ENCODE measurements around the gene ADAMTS9.

ADAMTS9 gene

GRCh38 chr3:64687781-64688604 is at the start of gene ADAMTS9:
Gene ADAMTS9, minus strand, starts transcription at chr3:64688000. Its CDS starts 343 bp downstream, at chr3:64687657.
- DNase-seq: no peak

- DNase-seq: no peak
Observed at GRCh38 chr3:64732576-64732975, 44.8 kb upstream of the ADAMTS9 start.

- no peak for DNase-seq
Observed at GRCh38 chr3:64730681-64731080, 42.9 kb upstream of the ADAMTS9 start.

GRCh38 chr3:64728994-64729393 is 41.2 kb upstream of the ADAMTS9 start:
- DNase-seq: no peak

GRCh38 chr3:64728428-64728827 is 40.6 kb upstream of the ADAMTS9 start:
- DNase-seq: no peak

- no peak for DNase-seq
Observed at GRCh38 chr3:64726414-64727090, 38.8 kb upstream of the ADAMTS9 start.

- DNase-seq: no peak
Observed at GRCh38 chr3:64718976-64719375, 31.2 kb upstream of the ADAMTS9 start.

- no peak for DNase-seq
Observed at GRCh38 chr3:64717872-64718613, 30.2 kb upstream of the ADAMTS9 start.

- no peak for DNase-seq
Observed at GRCh38 chr3:64717411-64717810, 29.6 kb upstream of the ADAMTS9 start.

- DNase-seq: no peak
Observed at GRCh38 chr3:64716110-64716710, 28.4 kb upstream of the ADAMTS9 start.

GRCh38 chr3:64715211-64715982 is 27.6 kb upstream of the ADAMTS9 start:
- no peak for DNase-seq

- DNase-seq: no peak
Observed at GRCh38 chr3:64708456-64708855, 20.7 kb upstream of the ADAMTS9 start.

GRCh38 chr3:64705946-64706345 is 18.1 kb upstream of the ADAMTS9 start:
- DNase-seq: no peak

- DNase-seq: no peak
Observed at GRCh38 chr3:64696896-64697295, 9.1 kb upstream of the ADAMTS9 start.

- no peak for DNase-seq
Observed at GRCh38 chr3:64694114-64694513, 6.3 kb upstream of the ADAMTS9 start.

- no peak for DNase-seq
Observed at GRCh38 chr3:64693031-64693430, 5.2 kb upstream of the ADAMTS9 start.

- DNase-seq: no peak
Observed at GRCh38 chr3:64691051-64691450, 3.3 kb upstream of the ADAMTS9 start.

GRCh38 chr3:64687086-64687780 is 567 bp downstream of the ADAMTS9 start:
- DNase-seq: no peak

- DNase-seq: no peak
Observed at GRCh38 chr3:64686446-64686908, 1.3 kb downstream of the ADAMTS9 start.

- DNase-seq: no peak
Observed at GRCh38 chr3:64685800-64686445, 1.9 kb downstream of the ADAMTS9 start.

GRCh38 chr3:64685331-64685799 is 2.4 kb downstream of the ADAMTS9 start:
- DNase-seq: no peak
